SU-DHL-6 (cell line): ENCODE results near the gene PARP12.
"Not testable (repeated sequence)": the region's sequence is repeated elsewhere in the genome, so short reads cannot be mapped to it uniquely, and the experiment has no call there.

Experiments used
- H2AFZ ChIP-seq: fragments of 200-600 bp; sonication (generic); 2 replicates; pipeline ENCODE4 v1.6.1; 2014; ENCODE audit warnings: low read depth, mild to moderate bottlenecking, moderate library complexity, mixed read lengths, antibody characterized with exemption, low read length; ENCODE audit not compliant: severe bottlenecking
- H3F3A ChIP-seq: fragments of 200-600 bp; shearing (Covaris generic); 2 replicates; pipeline ENCODE4 v1.6.0; 2016; ENCODE audit warnings: antibody characterized with exemption, mild to moderate bottlenecking; ENCODE audit not compliant: insufficient read depth
- H3K27ac ChIP-seq: fragments of 200-600 bp; sonication (generic); 2 replicates; pipeline ENCODE4 v1.5.1; 2016; ENCODE audit warnings: low read depth, mild to moderate bottlenecking, low read length, moderate library complexity, mixed read lengths
- H3K27me3 ChIP-seq: fragments of 200-600 bp; sonication (generic), shearing (Covaris generic); 2 replicates; pipeline ENCODE4 v1.6.0; 2014; ENCODE audit warnings: mild to moderate bottlenecking, low read length
- H3K36me3 ChIP-seq: fragments of 200-600 bp; sonication (generic); 2 replicates; pipeline ENCODE4 v1.6.1; 2014; ENCODE audit warnings: mild to moderate bottlenecking, low read length, mixed read lengths
- H3K4me2 ChIP-seq: fragments of 300-600, 200-600 bp; shearing (Covaris generic), sonication (generic); 2 replicates; pipeline ENCODE4 v1.6.0; 2014; ENCODE audit warnings: low read length, low read depth, mild to moderate bottlenecking; ENCODE audit not compliant: poor library complexity, severe bottlenecking
- H3K4me3 ChIP-seq: fragments of 200-600 bp; sonication (generic); 2 replicates; pipeline ENCODE4 v1.5.1; 2014; ENCODE audit warnings: antibody characterized with exemption, low read length, mild to moderate bottlenecking, mixed read lengths; ENCODE audit not compliant: insufficient read depth, poor library complexity, severe bottlenecking
- H3K79me2 ChIP-seq: fragments of 200-600 bp; sonication (generic); 2 replicates; pipeline ENCODE4 v1.6.1; 2014; ENCODE audit warnings: mild to moderate bottlenecking, low read length, moderate library complexity; ENCODE audit not compliant: insufficient read depth
- H3K9ac ChIP-seq: fragments of 200-600 bp; sonication (generic); 2 replicates; pipeline ENCODE4 v1.7.0; 2014; ENCODE audit warnings: mild to moderate bottlenecking, low read length
- H3K9me2 ChIP-seq: fragments of 200-600 bp; sonication (generic); replicated peaks from 2 replicates; pipeline ENCODE4 v1.6.1; 2014; ENCODE audit warnings: low read length; ENCODE audit not compliant: insufficient read depth
- H3K9me3 ChIP-seq: fragments of 200-600 bp; sonication (generic); 2 replicates; pipeline ENCODE4 v1.6.1; 2014; ENCODE audit warnings: low read length, mixed read lengths; ENCODE audit not compliant: insufficient read depth
- H4K20me1 ChIP-seq: fragments of 200-600 bp; sonication (generic); 2 replicates; pipeline ENCODE4 v1.6.1; 2014; ENCODE audit warnings: low read depth, mild to moderate bottlenecking, antibody characterized with exemption, low read length, moderate library complexity, mixed read lengths
- CTCF ChIP-seq: fragments of 200-600 bp; sonication (generic); IDR thresholded peaks from one replicate; pipeline ENCODE4 v1.5.1; 2017; ENCODE audit warnings: antibody characterized with exemption, mild to moderate bottlenecking, low read length, moderate library complexity; ENCODE audit not compliant: insufficient read depth, poor library complexity, severe bottlenecking
- EZH2phosphoT487 ChIP-seq: fragments of 200-600 bp; sonication (generic), shearing (Covaris generic); conservative IDR thresholded peaks from 2 replicates; pipeline ENCODE4 v1.6.1; 2018; ENCODE audit warnings: mild to moderate bottlenecking, antibody characterized with exemption, low read length, moderate library complexity, mixed read lengths

The PARP12 gene, protein sequence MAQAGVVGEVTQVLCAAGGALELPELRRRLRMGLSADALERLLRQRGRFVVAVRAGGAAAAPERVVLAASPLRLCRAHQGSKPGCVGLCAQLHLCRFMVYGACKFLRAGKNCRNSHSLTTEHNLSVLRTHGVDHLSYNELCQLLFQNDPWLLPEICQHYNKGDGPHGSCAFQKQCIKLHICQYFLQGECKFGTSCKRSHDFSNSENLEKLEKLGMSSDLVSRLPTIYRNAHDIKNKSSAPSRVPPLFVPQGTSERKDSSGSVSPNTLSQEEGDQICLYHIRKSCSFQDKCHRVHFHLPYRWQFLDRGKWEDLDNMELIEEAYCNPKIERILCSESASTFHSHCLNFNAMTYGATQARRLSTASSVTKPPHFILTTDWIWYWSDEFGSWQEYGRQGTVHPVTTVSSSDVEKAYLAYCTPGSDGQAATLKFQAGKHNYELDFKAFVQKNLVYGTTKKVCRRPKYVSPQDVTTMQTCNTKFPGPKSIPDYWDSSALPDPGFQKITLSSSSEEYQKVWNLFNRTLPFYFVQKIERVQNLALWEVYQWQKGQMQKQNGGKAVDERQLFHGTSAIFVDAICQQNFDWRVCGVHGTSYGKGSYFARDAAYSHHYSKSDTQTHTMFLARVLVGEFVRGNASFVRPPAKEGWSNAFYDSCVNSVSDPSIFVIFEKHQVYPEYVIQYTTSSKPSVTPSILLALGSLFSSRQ

GRCh38 chr7:140062528-140063299 lies at the start of gene PARP12:
Gene PARP12, minus strand, starts transcription at chr7:140062951. Its CDS starts 104 bp downstream, at chr7:140062847.
- Histone ChIP-seq H2AFZ (no peak within 1 kb of the TSS), H3K79me2 (no peaks in the 10 kb centered on the region), H3K9ac (no peak within 1 kb of the TSS), H3F3A (no peaks in the 10 kb centered on the region), H3K36me3 (no peaks in the 10 kb centered on the region), H3K9me3 (peaks cover 20% of the 10 kb centered on the region), H3K27ac (no peak within 1 kb of the TSS), H4K20me1 (no peaks in the 10 kb centered on the region), H3K27me3 (no peaks in the 10 kb centered on the region), H3K4me2 (peak within 1 kb of the TSS; percentile 52), H3K9me2 (no peaks in the 10 kb centered on the region), H3K4me3 (peak within 1 kb of the TSS; percentile 45)
- TF ChIP-seq CTCF = no peak
- no peak for TF ChIP-seq EZH2phosphoT487

GRCh38 chr7:140108777-140109176 lies 46.0 kb upstream of the PARP12 start:
- not testable (repeated sequence) for H4K20me1 ChIP-seq, H3K79me2 ChIP-seq, H3K4me2 ChIP-seq, H3K4me3 ChIP-seq, H2AFZ ChIP-seq, H3F3A ChIP-seq, H3K9ac ChIP-seq, H3K27ac ChIP-seq, H3K36me3 ChIP-seq, H3K9me2 ChIP-seq, H3K9me3 ChIP-seq, H3K27me3 ChIP-seq

DNA sequence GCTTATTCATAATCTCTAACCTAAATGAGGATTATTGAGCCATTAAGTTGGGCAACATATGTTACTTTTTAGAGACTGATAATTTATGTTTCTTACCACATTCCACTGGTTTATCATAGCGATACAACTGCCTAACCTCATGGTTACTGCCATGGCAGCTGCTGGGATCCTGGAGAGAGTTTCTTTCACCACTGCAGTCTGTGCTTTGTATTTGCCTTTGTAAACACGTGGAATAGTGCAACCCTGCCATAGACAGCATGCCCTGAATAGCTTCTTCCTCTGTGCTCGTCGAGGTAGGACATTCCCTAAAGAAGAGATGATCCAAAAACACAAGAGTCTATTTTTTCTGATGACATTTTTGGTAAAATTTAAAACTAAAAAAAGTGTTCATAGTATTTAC lies 33.7 kb upstream of the PARP12 start:
- Histone ChIP-seq H3K4me2 (no peak overlapping the region), H3F3A (no peaks in the 10 kb centered on the region), H3K4me3 (no peak overlapping the region), H3K36me3 (no peaks in the 10 kb centered on the region), H4K20me1 (no peaks in the 10 kb centered on the region), H3K27me3 (no peaks in the 10 kb centered on the region), H3K79me2 (no peaks in the 10 kb centered on the region), H3K9ac (no peak overlapping the region), H2AFZ (no peak overlapping the region), H3K9me3 (no peaks in the 10 kb centered on the region), H3K9me2 (no peaks in the 10 kb centered on the region), H3K27ac (no peak overlapping the region)
- no peak for TF ChIP-seq EZH2phosphoT487
- TF ChIP-seq CTCF = no peak
